MCF 10A (cell line): ENCODE measurements around the gene LAMB4. TPM values are rescaled to one million over a fixed set of nuclear protein-coding genes. Genes with fewer than 3 reads are reported as not detected.
A peak's percentile ranks its signal among the peaks of the same experiment; 100 is the strongest.

Experiments
- BruUV-seq: library from RNA; stranded (reverse); fragments of 400-500 nt; replicated peaks from 2 replicates; lab custom pipeline; 2021; lab: Mats Ljungman, UMichigan
- CTCF ChIA-PET: fragments of 300-600 bp; sonication (Branson Sonifier 250); formaldehyde crosslinking; extraction: SDS; loops from one replicate; lab custom pipeline; 2021; ENCODE audit warnings: antibody characterized with exemption, inconsistent platforms; lab: Yijun Ruan, JAX
- POLR2A ChIA-PET: fragments of 300-600, 350-650 bp; sonication (Branson Sonifier 250); formaldehyde crosslinking; extraction: SDS; loops from one replicate; lab custom pipeline; 2020; ENCODE audit warnings: antibody characterized with exemption, inconsistent platforms; lab: Yijun Ruan, JAX
- DNase-seq: peaks from one replicate; pipeline ENCODE4 v3.0.0-alpha.2; 2018; ENCODE audit not compliant: unreplicated experiment
- H3K27ac Mint-ChIP-seq: one replicate; pipeline ENCODE4 v1.8.0; 2022; ENCODE audit warnings: mild to moderate bottlenecking, low read depth, mixed read lengths; ENCODE audit not compliant: unreplicated experiment
- H3K27me3 Mint-ChIP-seq: one replicate; pipeline ENCODE4 v1.8.0; 2022; ENCODE audit warnings: mixed read lengths; ENCODE audit not compliant: insufficient read depth, unreplicated experiment
- H3K36me3 Mint-ChIP-seq: one replicate; pipeline ENCODE4 v1.8.0; 2022; ENCODE audit warnings: mild to moderate bottlenecking, moderate library complexity, mixed read lengths; ENCODE audit not compliant: insufficient read depth, unreplicated experiment
- H3K4me1 Mint-ChIP-seq: one replicate; pipeline ENCODE4 v1.8.0; 2022; ENCODE audit warnings: mixed read lengths; ENCODE audit not compliant: insufficient read depth, unreplicated experiment
- H3K4me3 Mint-ChIP-seq: one replicate; pipeline ENCODE4 v1.8.0; 2022; ENCODE audit warnings: mild to moderate bottlenecking, moderate library complexity, mixed read lengths; ENCODE audit not compliant: unreplicated experiment
- H3K9me3 Mint-ChIP-seq: one replicate; pipeline ENCODE4 v1.8.0; 2022; ENCODE audit warnings: mixed read lengths; ENCODE audit not compliant: unreplicated experiment
- CTCF ChIP-seq: fragments of 200-600 bp; IDR thresholded peaks from one replicate; pipeline ENCODE4 v1.8.0; 2022; ENCODE audit warnings: antibody characterized with exemption, mild to moderate bottlenecking; ENCODE audit not compliant: unreplicated experiment
- intact Hi-C: fragments of 100-400 bp; cut with micrococcal nuclease; formaldehyde crosslinking; loops from 2 replicates; pipeline ENCODE4 v1.14.1; 2022
- total RNA-seq: library from RNA; stranded (reverse); gene quantifications from 2 replicates; pipeline ENCODE4 v1.2.3, GENCODE V29; 2022

The LAMB4 gene
- total RNA-seq, 1 experiment from 2014 or later, result 0.35 TPM

- H3K4me1 Mint-ChIP-seq, result peaks cover 17% of the 10 kb centered on the region
- no peak for TF ChIP-seq CTCF
- CTCF ChIA-PET, result interaction anchor here (0.8 to 1.3 kb wide), 2 partner anchors 9 to 23 kb away, joined by 4 to 8 read pairs; no protein-coding TSS in a partner anchor
- no peak overlapping the region for H3K4me3 Mint-ChIP-seq
- no peak overlapping the region for H3K27ac Mint-ChIP-seq
- peaks cover 5% of the 10 kb centered on the region for H3K36me3 Mint-ChIP-seq
- DNase-seq, result no peak
- no TSS peak for BruUV-seq
- H3K9me3 Mint-ChIP-seq, result no peaks in the 10 kb centered on the region
- POLR2A ChIA-PET, result no interaction called here
- H3K27me3 Mint-ChIP-seq, result no peaks in the 10 kb centered on the region
- intact Hi-C loops, result no loop called here
Observed at GRCh38 chr7:108086962-108087361, 43.2 kb downstream of the LAMB4 start.

- intact Hi-C loops, result no loop called here
- Mint-ChIP-seq H3K4me1 (peaks cover 17% of the 10 kb centered on the region), H3K9me3 (peaks cover 4% of the 10 kb centered on the region), H3K4me3 (no peak overlapping the region), H3K27ac (no peak overlapping the region), H3K27me3 (no peaks in the 10 kb centered on the region), H3K36me3 (peaks cover 5% of the 10 kb centered on the region)
- TF ChIP-seq CTCF, result no peak
- DNase-seq, result no peak
- CTCF ChIA-PET, result no interaction called here
- POLR2A ChIA-PET, result no interaction called here
- no TSS peak for BruUV-seq
Observed at GRCh38 chr7:108086546-108086945, 43.6 kb downstream of the LAMB4 start.

GRCh38 chr7:108083980-108084379 is 46.2 kb downstream of the LAMB4 start:
- Mint-ChIP-seq H3K27ac (no peak overlapping the region), H3K4me1 (peaks cover 38% of the 10 kb centered on the region), H3K36me3 (peaks cover 9% of the 10 kb centered on the region), H3K9me3 (peaks cover 9% of the 10 kb centered on the region), H3K4me3 (no peak overlapping the region), H3K27me3 (no peaks in the 10 kb centered on the region)
- intact Hi-C loops, result no loop called here
- no peak for TF ChIP-seq CTCF
- ChIA-PET CTCF (interaction anchor here (0.6 to 1.1 kb wide), 3 partner anchors 15 to 120 kb away, joined by 3 to 5 read pairs (median 3); no protein-coding TSS in a partner anchor), POLR2A (interaction anchor here (0.6 to 0.7 kb wide), 2 partner anchors 117 to 174 kb away, joined by 3 read pairs; no protein-coding TSS in a partner anchor)
- no TSS peak for BruUV-seq
- DNase-seq, result no peak

- no peak for TF ChIP-seq CTCF
- peak; percentile 61 for DNase-seq
- H3K27ac Mint-ChIP-seq, result peak overlapping the region; percentile 29
- ChIA-PET CTCF (interaction anchor here (1.0 kb wide), 1 partner anchor 38 kb away, joined by 3 read pairs; no protein-coding TSS in a partner anchor), POLR2A (interaction anchor here (0.6 to 2.3 kb wide), 8 partner anchors 8 to 107 kb away, joined by 3 to 6 read pairs (median 4); partner anchors contain the start of gene LAMB1)
- H3K4me3 Mint-ChIP-seq, result no peak overlapping the region
- peaks cover 9% of the 10 kb centered on the region for H3K9me3 Mint-ChIP-seq
- no peaks in the 10 kb centered on the region for H3K27me3 Mint-ChIP-seq
- BruUV-seq, result no TSS peak
- H3K36me3 Mint-ChIP-seq, result peaks cover 7% of the 10 kb centered on the region
- H3K4me1 Mint-ChIP-seq, result peaks cover 27% of the 10 kb centered on the region
- intact Hi-C loops, result no loop called here
Observed at GRCh38 chr7:108079648-108080591, 50.2 kb downstream of the LAMB4 start.
